NCI-H82 treated with DMSO at 0.1 percent for 48 hours (cell line): Measurements from ENCODE around the gene LGALS3BP.
"Not testable (repeated sequence)": the region's sequence is repeated elsewhere in the genome, so short reads cannot be mapped to it uniquely, and the experiment has no call there.

Experiments used
- DNase-seq: peaks from one replicate; lab custom pipeline; 2025; ENCODE audit not compliant: unreplicated experiment; lab: John Stamatoyannopoulos, UW

LGALS3BP gene

GRCh38 chr17:78979780-78980623 lies at the start of gene LGALS3BP:
Gene LGALS3BP, minus strand, starts transcription at chr17:78979923. Its CDS starts 2,732 bp downstream, at chr17:78977191.
- no peak for DNase-seq

GRCh38 chr17:79028496-79029326 lies 49.0 kb upstream of the LGALS3BP start:
- DNase-seq: no peak

- DNase-seq: no peak
These were observed 48.3 kb upstream of the LGALS3BP start for GRCh38 chr17:79027925-79028491.

- DNase-seq: no peak
These were observed 47.7 kb upstream of the LGALS3BP start for GRCh38 chr17:79027274-79027924.

- no peak for DNase-seq
These were observed 46.9 kb upstream of the LGALS3BP start for GRCh38 chr17:79026376-79027273.

GRCh38 chr17:79024901-79025737 lies 45.4 kb upstream of the LGALS3BP start:
- no peak for DNase-seq

GRCh38 chr17:79023886-79024771 lies 44.4 kb upstream of the LGALS3BP start, which contains the start of gene C1QTNF1:
Gene C1QTNF1, plus strand, starts transcription at chr17:79024169. Its CDS starts 19,800 bp downstream, at chr17:79043969.
- DNase-seq: no peak

GRCh38 chr17:79023180-79023705 lies 43.5 kb upstream of the LGALS3BP start:
- no peak for DNase-seq

GRCh38 chr17:79022507-79022991 lies 42.8 kb upstream of the LGALS3BP start:
- no peak for DNase-seq

- DNase-seq: not testable (repeated sequence)
These were observed 42.2 kb upstream of the LGALS3BP start for GRCh38 chr17:79021929-79022328.

GRCh38 chr17:79020631-79021301 lies 41.0 kb upstream of the LGALS3BP start:
- no peak for DNase-seq

GRCh38 chr17:79019632-79020584 lies 40.2 kb upstream of the LGALS3BP start:
- DNase-seq: peak; percentile 19

- no peak for DNase-seq
These were observed 39.5 kb upstream of the LGALS3BP start for GRCh38 chr17:79019261-79019631.

GRCh38 chr17:79018370-79018695 lies 38.6 kb upstream of the LGALS3BP start:
- DNase-seq: no peak

GRCh38 chr17:79017546-79018369 lies 38.0 kb upstream of the LGALS3BP start:
- DNase-seq: no peak
